Measurements from ENCODE around the gene LAMA2. TPM values are rescaled to one million over a fixed set of nuclear protein-coding genes. Genes with fewer than 3 reads are reported as not detected.
"Not testable (repeated sequence)": the region's sequence is repeated elsewhere in the genome, so short reads cannot be mapped to it uniquely, and the experiment has no call there.

Gene LAMA2
- total RNA-seq, 1 experiment from 2014 or later = 0.02 TPM

DNA sequence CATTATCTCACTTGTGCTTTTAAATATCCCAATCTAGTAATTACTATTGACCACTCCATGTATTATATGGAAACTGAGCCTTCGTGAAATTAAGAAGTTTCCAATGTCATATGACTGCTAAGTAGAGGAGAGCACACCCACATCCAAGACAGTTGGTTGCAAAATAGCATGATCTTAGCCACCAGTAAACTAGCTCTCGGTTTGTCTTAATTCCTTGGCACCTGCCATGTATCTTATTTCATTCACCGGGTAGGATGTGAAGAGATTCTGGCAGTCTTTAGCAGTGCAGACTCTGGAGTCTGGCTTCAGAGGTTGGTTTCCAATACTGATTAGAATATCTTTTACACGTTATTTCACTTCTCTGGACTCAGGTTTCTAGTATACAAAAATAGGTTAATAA, 270.3 kb downstream of the LAMA2 start:
- Histone ChIP-seq H3K4me1 (no peaks in the 10 kb centered on the region), H3K4me3 (ENCODE audit: low read depth, low read length) (no peak overlapping the region), H3K27me3 (replicated peaks; ENCODE audit: control insufficient read depth, insufficient read depth, low read length) (no peaks in the 10 kb centered on the region), H3K36me3 (ENCODE audit: control insufficient read depth, insufficient read depth, low read length) (no peaks in the 10 kb centered on the region), H3K9me3 (no peaks in the 10 kb centered on the region)
- H3K9me3 Mint-ChIP-seq (ENCODE audit: unreplicated experiment) = no peaks in the 10 kb centered on the region
- ChIA-PET CTCF (no interaction called here), POLR2A (no interaction called here)
- H3K36me3 Mint-ChIP-seq (ENCODE audit: insufficient read depth, unreplicated experiment) = no peaks in the 10 kb centered on the region
- intact Hi-C loops (cut with micrococcal nuclease; ENCODE audit: unreplicated experiment) = no loop called here
- no peak for DNase-seq
- BruUV-seq (replicated peaks) = no TSS peak
- no peak overlapping the region for H3K27ac Mint-ChIP-seq (ENCODE audit: unreplicated experiment)
- no peak for TF ChIP-seq CTCF (IDR thresholded peaks at IDR 0.05; ENCODE audit: insufficient read depth in 1 of 2, low read depth in 1 of 2, low read length in 1 of 2, severe bottlenecking in 1 of 2, unreplicated experiment in 1 of 2)
- H3K27me3 Mint-ChIP-seq (ENCODE audit: insufficient read depth, unreplicated experiment) = peaks cover 3% of the 10 kb centered on the region
- no peak overlapping the region for H3K4me3 Mint-ChIP-seq (ENCODE audit: unreplicated experiment)
- H3K4me1 Mint-ChIP-seq (ENCODE audit: low read depth, unreplicated experiment) = no peaks in the 10 kb centered on the region

DNA sequence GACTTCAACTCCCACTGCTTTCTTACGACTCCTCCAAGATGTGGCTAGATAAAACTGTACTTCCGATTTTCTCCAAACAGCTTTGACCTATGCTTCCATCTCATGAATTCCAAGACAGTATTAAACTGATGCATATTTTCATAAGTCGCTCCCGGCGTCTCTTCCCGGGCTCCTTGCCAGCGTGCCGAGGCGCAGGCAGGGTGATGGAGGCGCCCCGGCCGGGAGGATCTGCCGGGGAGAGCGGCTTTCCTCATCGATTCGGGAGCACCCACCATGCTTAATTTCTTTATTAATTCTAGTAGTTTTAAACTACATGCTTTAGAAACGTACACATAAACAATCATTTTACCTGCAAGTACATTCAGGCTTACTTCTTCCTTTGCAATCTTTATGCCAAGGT, 276.3 kb downstream of the LAMA2 start:
- H3K4me3 ChIP-seq (ENCODE audit: low read depth, low read length); H3K4me3 Mint-ChIP-seq (ENCODE audit: unreplicated experiment); intact Hi-C loops (cut with micrococcal nuclease; ENCODE audit: unreplicated experiment); DNase-seq; H3K9me3 Mint-ChIP-seq (ENCODE audit: unreplicated experiment); POLR2A ChIA-PET; CTCF ChIA-PET; H3K9me3 ChIP-seq; H3K4me1 ChIP-seq; H3K27me3 Mint-ChIP-seq (ENCODE audit: insufficient read depth, unreplicated experiment); H3K36me3 ChIP-seq (ENCODE audit: control insufficient read depth, insufficient read depth, low read length); H3K4me1 Mint-ChIP-seq (ENCODE audit: low read depth, unreplicated experiment); BruUV-seq (replicated peaks); H3K27me3 ChIP-seq (replicated peaks; ENCODE audit: control insufficient read depth, insufficient read depth, low read length); H3K27ac Mint-ChIP-seq (ENCODE audit: unreplicated experiment); H3K36me3 Mint-ChIP-seq (ENCODE audit: insufficient read depth, unreplicated experiment): not testable (repeated sequence)

DNA sequence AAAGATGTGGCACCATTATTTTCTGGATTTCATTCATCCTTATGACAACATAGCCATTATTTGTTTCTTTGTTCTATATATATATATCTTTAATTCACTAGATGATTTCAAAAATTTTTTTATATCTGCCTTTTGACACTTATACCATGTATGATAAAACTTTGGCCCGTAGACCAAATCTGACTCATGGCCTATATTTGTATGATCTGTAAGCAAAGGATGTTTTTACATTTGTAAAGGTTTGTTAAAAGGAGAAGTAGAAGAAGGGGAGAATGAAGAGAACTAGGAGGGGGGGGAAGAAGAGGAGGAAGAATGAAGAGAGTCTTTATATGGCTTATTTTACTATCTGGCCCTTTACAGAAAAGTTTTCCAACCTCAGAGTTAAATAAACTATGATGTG, 279.7 kb downstream of the LAMA2 start:
- Mint-ChIP-seq H3K27me3 (ENCODE audit: insufficient read depth, unreplicated experiment) (no peaks in the 10 kb centered on the region), H3K27ac (ENCODE audit: unreplicated experiment) (no peak overlapping the region), H3K4me1 (ENCODE audit: low read depth, unreplicated experiment) (no peaks in the 10 kb centered on the region), H3K36me3 (ENCODE audit: insufficient read depth, unreplicated experiment) (no peaks in the 10 kb centered on the region), H3K9me3 (ENCODE audit: unreplicated experiment) (no peaks in the 10 kb centered on the region), H3K4me3 (ENCODE audit: unreplicated experiment) (no peak overlapping the region)
- CTCF ChIA-PET = no interaction called here
- DNase-seq = no peak
- POLR2A ChIA-PET = no interaction called here
- no peaks in the 10 kb centered on the region for H3K36me3 ChIP-seq (ENCODE audit: control insufficient read depth, insufficient read depth, low read length)
- intact Hi-C loops (cut with micrococcal nuclease; ENCODE audit: unreplicated experiment) = no loop called here
- H3K4me3 ChIP-seq (ENCODE audit: low read depth, low read length) = no peak overlapping the region
- H3K27me3 ChIP-seq (replicated peaks; ENCODE audit: control insufficient read depth, insufficient read depth, low read length) = no peaks in the 10 kb centered on the region
- BruUV-seq (replicated peaks) = no TSS peak
- TF ChIP-seq CTCF (IDR thresholded peaks at IDR 0.05; ENCODE audit: insufficient read depth in 1 of 2, low read depth in 1 of 2, low read length in 1 of 2, severe bottlenecking in 1 of 2, unreplicated experiment in 1 of 2) = no peak
- no peaks in the 10 kb centered on the region for H3K4me1 ChIP-seq
- no peaks in the 10 kb centered on the region for H3K9me3 ChIP-seq

- ChIA-PET CTCF (no interaction called here), POLR2A (no interaction called here)
- H3K9me3 Mint-ChIP-seq (ENCODE audit: unreplicated experiment) = no peaks in the 10 kb centered on the region
- Histone ChIP-seq H3K36me3 (ENCODE audit: control insufficient read depth, insufficient read depth, low read length) (no peaks in the 10 kb centered on the region), H3K9me3 (no peaks in the 10 kb centered on the region), H3K27me3 (replicated peaks; ENCODE audit: control insufficient read depth, insufficient read depth, low read length) (no peaks in the 10 kb centered on the region), H3K4me1 (no peaks in the 10 kb centered on the region), H3K4me3 (ENCODE audit: low read depth, low read length) (no peak overlapping the region)
- H3K36me3 Mint-ChIP-seq (ENCODE audit: insufficient read depth, unreplicated experiment) = no peaks in the 10 kb centered on the region
- intact Hi-C loops (cut with micrococcal nuclease; ENCODE audit: unreplicated experiment) = no loop called here
- no peaks in the 10 kb centered on the region for H3K27me3 Mint-ChIP-seq (ENCODE audit: insufficient read depth, unreplicated experiment)
- BruUV-seq (replicated peaks) = no TSS peak
- H3K27ac Mint-ChIP-seq (ENCODE audit: unreplicated experiment) = no peak overlapping the region
- TF ChIP-seq CTCF (IDR thresholded peaks at IDR 0.05; ENCODE audit: insufficient read depth in 1 of 2, low read depth in 1 of 2, low read length in 1 of 2, severe bottlenecking in 1 of 2, unreplicated experiment in 1 of 2) = no peak
- DNase-seq = no peak
- no peaks in the 10 kb centered on the region for H3K4me1 Mint-ChIP-seq (ENCODE audit: low read depth, unreplicated experiment)
- no peak overlapping the region for H3K4me3 Mint-ChIP-seq (ENCODE audit: unreplicated experiment)
Measured at GRCh38 chr6:129163551-129163950, 280.6 kb downstream of the LAMA2 start.
